NCI-H2227 treated with DMSO at 0.1 percent for 48 hours (cell line): ENCODE measurements around the gene TIPARP.

Source experiments
- DNase-seq: peaks from one replicate; lab custom pipeline; 2025; lab: John Stamatoyannopoulos, UW

TIPARP gene, protein sequence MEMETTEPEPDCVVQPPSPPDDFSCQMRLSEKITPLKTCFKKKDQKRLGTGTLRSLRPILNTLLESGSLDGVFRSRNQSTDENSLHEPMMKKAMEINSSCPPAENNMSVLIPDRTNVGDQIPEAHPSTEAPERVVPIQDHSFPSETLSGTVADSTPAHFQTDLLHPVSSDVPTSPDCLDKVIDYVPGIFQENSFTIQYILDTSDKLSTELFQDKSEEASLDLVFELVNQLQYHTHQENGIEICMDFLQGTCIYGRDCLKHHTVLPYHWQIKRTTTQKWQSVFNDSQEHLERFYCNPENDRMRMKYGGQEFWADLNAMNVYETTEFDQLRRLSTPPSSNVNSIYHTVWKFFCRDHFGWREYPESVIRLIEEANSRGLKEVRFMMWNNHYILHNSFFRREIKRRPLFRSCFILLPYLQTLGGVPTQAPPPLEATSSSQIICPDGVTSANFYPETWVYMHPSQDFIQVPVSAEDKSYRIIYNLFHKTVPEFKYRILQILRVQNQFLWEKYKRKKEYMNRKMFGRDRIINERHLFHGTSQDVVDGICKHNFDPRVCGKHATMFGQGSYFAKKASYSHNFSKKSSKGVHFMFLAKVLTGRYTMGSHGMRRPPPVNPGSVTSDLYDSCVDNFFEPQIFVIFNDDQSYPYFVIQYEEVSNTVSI

GRCh38 chr3:156674046-156674910, at the start of gene TIPARP:
TSS of gene TIPARP (plus strand) at chr3:156674590. CDS start at chr3:156677698, 3,108 bp downstream.
- peak; percentile 92 for DNase-seq

GRCh38 chr3:156626104-156626503, 48.3 kb upstream of the TIPARP start:
- peak; percentile 14 for DNase-seq

GRCh38 chr3:156627946-156628569, 46.3 kb upstream of the TIPARP start:
- peak; percentile 1 for DNase-seq

DNA sequence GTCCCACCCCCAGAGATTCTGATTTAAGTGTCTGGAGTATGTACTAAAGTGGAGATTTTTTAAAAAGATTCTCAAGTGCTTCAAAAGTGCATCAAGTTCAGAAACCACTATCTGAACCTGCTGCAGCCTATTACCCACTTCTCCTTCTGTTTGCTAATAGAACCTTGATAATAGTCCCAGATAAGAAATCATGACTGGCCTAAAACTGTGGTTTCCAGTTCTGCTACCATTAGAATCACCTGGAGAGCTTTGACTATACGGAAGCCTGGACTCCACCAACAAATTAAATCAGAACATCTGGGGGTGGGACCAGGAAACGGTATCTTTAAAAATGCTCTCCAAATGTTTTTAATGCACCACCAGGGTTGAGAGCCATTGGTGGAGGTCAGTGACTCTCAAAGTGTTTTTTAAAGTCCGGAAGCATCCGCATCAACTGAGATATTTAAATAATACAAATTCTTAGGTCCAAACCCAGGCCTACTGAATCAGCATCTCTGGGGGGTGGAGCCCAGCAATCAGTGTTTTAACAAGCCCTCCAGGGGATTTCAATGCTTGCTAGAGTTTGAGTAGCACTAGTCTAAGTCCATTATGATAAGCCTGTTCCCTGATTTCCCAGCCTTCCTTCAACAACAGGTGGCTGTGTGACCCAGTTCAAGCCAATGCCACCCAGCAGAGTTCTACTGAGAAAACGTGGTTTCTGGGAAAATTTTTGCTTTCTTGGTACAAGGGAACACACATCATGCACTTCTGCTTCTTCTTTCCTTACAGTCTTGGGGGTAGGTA, 45.4 kb upstream of the TIPARP start:
- DNase-seq = no peak

- DNase-seq = no peak
Observed at GRCh38 chr3:156630081-156630772, 44.2 kb upstream of the TIPARP start.

DNA sequence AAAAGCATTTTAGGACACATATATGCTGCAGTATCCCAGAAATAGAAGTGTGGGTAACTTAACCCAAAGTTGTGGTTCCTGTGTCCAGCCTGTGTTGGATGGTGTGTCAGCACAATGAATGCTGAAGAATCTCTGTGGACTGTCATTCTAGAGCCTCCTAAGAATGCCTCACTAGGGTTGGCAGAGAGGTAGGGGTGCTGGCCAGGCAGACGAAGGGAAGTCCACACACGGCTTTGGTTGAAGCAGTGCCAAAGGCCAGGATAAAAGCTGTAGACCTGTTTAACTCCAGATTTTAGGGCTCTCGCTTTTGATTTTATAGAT, 43.7 kb upstream of the TIPARP start:
- no peak for DNase-seq

- DNase-seq = no peak
Observed at GRCh38 chr3:156631323-156631722, 43.1 kb upstream of the TIPARP start.

DNA sequence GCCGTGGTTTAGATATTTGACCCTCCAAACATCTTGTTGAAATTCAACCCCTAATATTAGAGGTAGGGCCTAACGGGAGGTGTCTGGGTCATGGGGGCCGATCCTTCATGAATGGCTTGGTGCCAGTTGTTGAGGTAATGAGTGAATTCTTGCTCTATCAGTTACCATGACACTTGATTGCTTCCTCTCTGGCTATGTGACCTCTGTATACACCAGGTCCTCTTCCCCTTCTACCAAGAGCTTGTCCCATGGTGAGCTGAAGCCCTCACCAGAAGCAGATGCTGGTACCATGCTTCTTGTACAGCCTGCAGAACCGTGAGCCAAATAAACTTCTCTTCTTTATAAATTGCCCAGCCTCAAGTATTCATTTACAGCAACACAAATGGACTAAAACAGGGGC, 41.8 kb upstream of the TIPARP start:
- no peak for DNase-seq

GRCh38 chr3:156633335-156633734, 41.1 kb upstream of the TIPARP start:
- DNase-seq = no peak

GRCh38 chr3:156635034-156635433, 39.4 kb upstream of the TIPARP start:
- DNase-seq = no peak

DNA sequence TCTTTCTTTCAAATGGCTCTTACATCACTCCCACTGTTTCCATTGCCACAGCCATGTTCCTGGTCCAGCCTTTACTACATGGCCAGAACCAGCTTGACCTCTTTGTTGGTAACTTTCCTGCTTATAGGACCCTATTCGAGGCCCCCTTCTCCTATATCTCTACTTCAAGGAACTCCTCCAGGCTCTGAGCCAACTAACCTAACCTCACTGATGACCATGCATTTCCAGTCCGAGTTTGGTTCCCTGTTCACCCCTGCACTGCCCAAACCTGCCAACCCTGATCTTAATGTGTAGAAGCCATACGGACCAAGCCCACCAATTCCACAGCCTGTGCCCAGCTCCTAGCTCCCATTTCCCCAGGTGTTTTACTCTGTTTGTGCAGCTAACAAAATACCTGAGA, 38.4 kb upstream of the TIPARP start:
- no peak for DNase-seq

- DNase-seq = no peak
Observed at GRCh38 chr3:156637480-156638022, 36.8 kb upstream of the TIPARP start.

- no peak for DNase-seq
Observed at GRCh38 chr3:156638271-156638670, 36.1 kb upstream of the TIPARP start.

DNA sequence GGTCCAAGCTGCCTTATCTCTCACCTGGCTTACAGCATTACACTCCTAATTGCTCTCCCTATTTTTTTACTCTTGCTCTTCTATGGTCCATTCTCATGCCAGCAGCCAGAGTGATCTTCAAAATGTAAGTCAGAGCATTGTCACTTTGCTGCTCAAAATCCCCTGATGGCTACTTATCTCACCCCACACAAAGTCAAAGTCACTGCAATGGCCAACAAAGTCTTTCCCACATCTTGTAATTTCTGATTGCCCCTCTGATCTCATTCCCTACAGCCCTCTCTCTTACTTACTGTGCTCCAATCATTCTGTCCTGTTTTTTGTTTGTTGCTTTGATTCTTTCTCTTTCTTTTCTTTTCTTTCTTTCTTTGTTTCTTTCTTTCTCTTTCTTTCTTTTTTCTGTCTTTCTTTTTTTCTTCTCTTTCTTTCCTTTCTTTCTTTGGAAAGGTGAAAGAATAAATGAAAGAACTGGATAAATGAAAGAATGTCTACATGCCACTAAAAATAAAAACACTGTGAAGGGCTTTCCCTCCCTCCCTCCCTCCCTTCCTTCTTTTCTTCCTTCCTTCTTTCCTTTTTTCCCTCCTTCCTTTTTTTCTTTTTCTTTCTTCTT, 34.9 kb upstream of the TIPARP start:
- no peak for DNase-seq

GRCh38 chr3:156641618-156641975, 32.8 kb upstream of the TIPARP start:
- no peak for DNase-seq

GRCh38 chr3:156642750-156643728, 31.4 kb upstream of the TIPARP start:
- no peak for DNase-seq

- no peak for DNase-seq
Observed at GRCh38 chr3:156643729-156644389, 30.5 kb upstream of the TIPARP start.

- DNase-seq = no peak
Observed at GRCh38 chr3:156644958-156645357, 29.4 kb upstream of the TIPARP start.
